GM13977 (cell line): ENCODE data around the gene CLEC4M.

ENCODE experiments used
- DNase-seq: peaks from one replicate; pipeline ENCODE4 v3.0.0; 2012; ENCODE audit warnings: low spot score
- CTCF ChIP-seq: IDR thresholded peaks from 2 replicates; pipeline ENCODE4 v1.5.1; 2012; ENCODE audit warnings: mild to moderate bottlenecking, control low read depth; ENCODE audit not compliant: insufficient read depth; ENCODE audit errors: extremely low read depth, missing control alignments
- in situ Hi-C: fragments of 300-500 bp; cut with MboI; formaldehyde crosslinking; loops from one replicate; pipeline ENCODE4 v1.12.0; 2022; ENCODE audit warnings: low sequenced_read_pairs, low pct_unique_long_range_greater_than_20kb, mixed read lengths, inconsistent platforms; ENCODE audit not compliant: unreplicated experiment

CLEC4M gene

DNA sequence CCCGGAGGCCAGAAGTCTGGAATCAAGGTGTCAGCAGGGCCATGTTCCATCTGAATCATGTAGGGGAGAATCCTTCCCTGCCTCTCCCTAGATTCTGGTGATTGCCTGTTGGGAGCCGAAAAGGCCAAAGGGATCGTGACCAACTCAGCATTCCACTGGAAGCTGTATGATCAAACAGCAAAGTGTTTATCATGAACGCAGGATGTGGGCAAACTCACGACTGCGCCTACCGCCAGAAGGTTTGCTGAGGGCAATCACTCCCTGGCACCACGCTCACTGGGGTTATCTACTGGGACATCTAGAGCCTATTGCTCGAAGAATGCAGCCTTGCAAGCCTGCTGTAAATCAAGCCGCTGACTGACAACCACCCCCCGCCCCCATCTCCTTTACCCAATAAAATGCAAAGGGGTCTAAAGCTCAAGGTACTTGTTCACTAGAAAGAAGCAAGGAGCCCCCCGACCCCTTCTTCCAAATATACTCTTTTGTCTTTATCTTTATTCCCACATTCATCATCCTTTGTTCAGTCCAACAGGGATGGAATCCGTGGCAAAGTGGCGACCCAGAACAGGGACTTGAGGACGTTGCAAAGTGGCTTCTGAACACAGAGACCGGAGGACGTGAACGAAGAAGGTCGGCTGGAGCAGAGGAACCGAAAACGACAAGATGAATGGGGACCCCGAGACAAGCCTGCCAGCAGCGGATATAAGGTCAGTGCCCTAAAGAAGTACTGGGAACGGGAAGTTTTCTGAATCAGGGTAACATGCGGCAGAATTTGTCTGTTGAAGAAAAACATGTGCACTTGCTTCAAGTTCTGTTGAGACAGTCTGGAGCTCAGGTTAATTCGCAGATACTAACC is 16.8 kb downstream of the CLEC4M start:
- no peak for TF ChIP-seq CTCF
- no peak for DNase-seq
- in situ Hi-C loops, result no loop called here

DNA sequence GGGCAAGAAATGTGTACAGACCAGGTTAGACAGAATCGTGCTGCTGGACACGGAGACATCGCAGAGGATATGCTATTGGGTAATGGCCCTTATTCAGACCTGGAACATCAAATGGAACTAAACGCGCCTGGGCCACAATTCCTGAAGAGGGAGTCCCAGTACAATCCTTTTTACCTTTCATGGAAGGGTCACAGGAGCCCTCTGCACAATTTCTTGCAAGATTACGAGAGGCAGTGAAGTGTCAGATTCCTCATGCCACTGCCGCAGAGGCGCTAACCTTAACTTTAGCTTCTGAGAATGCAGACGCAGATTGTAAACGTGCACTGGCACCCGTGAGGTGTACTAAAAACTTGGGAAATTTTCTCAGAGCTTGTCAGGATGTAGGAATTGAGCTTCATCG is 18.1 kb downstream of the CLEC4M start:
- no peak for TF ChIP-seq CTCF
- DNase-seq, result no peak
- in situ Hi-C loops, result no loop called here

DNA sequence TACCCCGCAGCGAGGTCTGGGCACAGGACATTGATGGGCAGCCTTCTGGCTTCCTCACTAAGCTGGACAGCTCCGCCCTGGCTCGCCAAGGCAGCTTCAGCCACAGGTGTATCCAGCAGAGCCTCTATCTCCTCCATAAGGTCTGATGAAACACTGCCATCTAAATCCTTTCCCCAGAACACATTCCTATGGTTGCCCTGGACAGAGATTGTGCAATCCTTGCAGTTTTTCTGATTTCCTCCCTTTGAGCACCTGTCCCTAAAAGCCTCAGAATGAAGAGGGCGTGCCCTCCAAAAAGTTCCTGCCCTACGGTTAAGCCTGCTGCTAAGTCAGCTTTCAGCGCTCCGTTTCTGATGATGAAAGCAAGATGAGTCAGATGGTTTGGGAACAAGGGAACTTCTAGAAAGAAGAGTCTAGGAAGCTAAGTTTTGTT is 21.0 kb downstream of the CLEC4M start:
- no peak for TF ChIP-seq CTCF
- no peak for DNase-seq
- in situ Hi-C loops, result no loop called here

GRCh38 chr19:7784856-7785255 is 21.8 kb downstream of the CLEC4M start:
- in situ Hi-C loops, result no loop called here
- TF ChIP-seq CTCF, result no peak

GRCh38 chr19:7787141-7787540 is 24.1 kb downstream of the CLEC4M start:
- DNase-seq, result no peak
- in situ Hi-C loops, result no loop called here
- TF ChIP-seq CTCF, result no peak

More at GRCh38 chr19:7784856-7785255, 21.8 kb downstream of the CLEC4M start:
- no peak for DNase-seq

- in situ Hi-C loops, result no loop called here
These were observed 24.6 kb downstream of the CLEC4M start for GRCh38 chr19:7787602-7788177.

More at GRCh38 chr19:7787602-7788177, 24.6 kb downstream of the CLEC4M start:
- no peak for DNase-seq
- TF ChIP-seq CTCF, result no peak
